AG08396 (cell line): ENCODE results near the gene RYR3.

Experiments
- DNase-seq: peaks from one replicate; pipeline ENCODE4 v3.0.0; 2012; ENCODE audit warnings: low spot score, mixed read lengths

The RYR3 gene

DNA sequence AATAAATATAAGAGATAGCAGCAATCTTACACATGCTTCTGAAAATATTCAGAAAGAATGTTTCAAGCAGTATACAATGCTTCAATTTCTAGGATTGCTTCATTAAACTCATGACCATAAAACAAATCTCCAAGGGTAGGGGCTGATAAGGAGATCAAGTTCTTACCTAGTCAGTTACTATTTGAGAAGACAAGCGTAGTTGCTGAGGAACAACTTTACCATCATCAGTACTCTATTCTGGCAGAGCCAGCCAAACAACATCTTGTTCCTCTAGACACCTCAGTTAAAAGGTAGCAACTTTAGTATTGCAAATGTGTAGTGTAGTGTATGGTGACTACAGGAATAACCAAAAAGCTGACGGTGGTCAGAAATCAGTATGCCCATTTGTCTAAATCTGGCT is 572.2 kb downstream of the RYR3 start:
- no peak for DNase-seq

DNA sequence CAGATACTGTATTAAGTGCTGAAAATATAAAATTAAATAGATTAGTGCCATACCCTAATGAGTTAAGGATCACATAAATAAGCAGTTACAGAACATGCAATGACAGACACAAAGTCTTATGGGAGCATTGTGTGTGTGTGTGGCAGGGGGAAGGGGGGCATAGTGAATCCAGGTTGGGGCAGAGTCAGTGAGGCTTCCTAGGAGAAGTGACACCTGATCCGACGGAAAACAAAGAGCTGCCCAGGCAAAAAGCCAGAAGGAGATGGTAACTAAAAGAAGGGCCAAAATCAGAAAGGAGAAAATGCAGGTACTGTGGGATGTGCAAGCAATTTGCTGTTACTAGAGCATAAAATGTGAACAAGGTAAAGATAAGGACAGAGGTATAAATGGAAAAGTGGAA is 577.4 kb downstream of the RYR3 start:
- no peak for DNase-seq

DNA sequence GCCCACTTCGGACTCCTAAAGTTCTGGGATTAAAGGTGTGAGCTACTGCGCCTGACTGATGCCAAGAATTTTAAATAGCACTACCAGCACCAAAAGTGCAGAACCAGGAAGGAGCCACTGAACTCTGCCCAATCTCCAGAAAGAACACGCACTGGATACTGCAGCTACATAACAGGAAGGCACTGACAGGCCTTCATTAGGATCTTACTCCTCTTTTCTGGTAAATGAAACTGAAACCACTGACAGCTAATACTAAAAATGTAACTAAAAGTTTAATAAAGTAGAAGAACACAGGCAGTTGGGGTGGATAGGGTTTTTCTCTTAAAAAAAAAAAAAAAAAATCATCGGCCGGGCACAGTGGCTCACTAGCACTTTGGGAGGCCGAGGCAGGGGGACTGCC is 583.4 kb downstream of the RYR3 start:
- no peak for DNase-seq

DNA sequence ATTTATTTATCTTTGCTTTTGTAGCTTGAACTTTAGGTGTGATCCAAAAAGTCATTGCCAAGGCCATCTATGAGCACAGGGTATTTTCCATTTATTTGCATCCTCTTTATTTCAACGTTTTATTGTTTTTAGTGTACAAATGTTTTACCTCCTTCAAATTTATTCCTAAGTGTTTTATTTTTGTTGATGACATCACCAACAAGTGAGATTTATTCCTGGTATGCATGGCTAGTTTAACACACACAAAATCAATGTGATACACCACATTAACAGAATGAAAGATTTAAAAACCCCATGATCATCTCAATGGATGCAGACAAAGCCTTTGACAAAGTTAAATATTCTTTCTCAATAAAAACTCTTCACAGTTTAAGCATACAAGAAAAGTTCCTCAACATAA is 591.3 kb downstream of the RYR3 start:
- no peak for DNase-seq

DNA sequence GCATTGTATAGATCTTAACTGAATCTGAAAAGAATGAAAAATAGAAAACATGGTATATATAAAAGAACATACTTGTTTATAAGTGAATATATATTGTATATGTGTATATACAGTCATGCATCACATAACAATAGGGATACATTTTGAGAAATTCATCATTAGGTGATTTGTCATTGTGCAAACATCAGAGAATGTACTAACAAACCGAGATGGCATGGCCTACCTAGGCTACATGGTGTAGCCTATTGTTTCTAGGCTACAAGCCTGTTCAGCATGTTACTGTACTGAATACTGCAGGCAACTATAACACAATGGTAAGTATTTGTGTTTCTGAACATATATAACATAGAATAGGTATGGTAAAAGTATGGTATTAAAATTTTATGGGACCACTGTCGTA is 592.9 kb downstream of the RYR3 start:
- DNase-seq = no peak

DNA sequence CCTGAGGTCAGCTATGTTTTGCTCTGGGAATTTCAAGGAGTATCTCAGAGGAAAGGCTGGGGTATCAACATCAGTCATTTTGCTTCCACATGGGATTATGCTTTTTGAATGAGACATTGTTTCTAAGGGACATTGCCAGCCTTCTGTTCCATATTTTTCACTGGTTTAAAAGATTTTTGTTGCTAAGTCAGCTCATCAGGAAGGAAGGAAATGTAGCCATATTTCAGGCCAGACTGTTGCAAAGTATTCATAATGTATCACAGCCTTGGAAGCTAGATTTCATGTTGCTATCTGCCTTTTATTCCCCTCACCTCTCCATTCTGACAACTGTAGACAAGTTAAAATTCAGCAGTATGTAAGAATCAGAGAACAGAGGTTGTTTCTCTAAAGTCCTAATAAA is 596.6 kb downstream of the RYR3 start:
- no peak for DNase-seq

DNA sequence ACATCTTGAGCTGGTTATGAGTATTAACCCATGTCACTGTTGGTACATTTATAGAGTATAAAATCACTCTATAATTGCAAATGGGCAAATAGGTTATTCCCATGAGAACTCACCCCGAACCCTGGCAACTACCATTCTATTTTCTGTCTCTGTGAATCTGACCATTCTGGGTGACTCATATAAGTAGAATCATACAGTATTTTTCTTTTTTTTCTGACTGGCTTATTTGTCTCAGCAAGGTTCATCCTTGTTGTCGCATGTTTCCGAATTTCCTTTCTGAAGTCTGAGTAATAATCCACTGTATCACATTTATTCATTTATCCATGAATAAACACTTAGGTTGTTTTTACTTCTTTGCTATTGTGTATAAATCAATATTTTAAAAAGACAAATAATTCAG is 597.6 kb downstream of the RYR3 start:
- no peak for DNase-seq

DNA sequence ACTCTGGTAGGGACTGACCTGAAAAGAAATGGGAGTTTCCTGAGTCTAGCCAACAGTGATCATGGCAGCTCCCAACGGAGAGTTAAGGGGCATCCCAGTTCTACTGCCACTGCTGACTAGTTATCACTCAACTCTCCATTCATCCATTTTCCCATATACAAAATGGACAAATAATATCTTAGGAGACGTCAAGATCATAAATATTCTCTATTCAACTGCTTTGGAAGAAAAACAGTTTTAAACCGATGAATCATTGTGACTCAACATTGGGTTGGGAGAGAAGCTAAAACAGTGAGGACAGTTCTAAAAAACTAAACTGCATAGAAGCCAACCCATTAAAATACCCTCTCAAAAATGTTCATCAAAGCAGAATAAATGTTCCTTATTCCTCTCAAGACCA is 600.0 kb downstream of the RYR3 start:
- peak; percentile 30 for DNase-seq

DNA sequence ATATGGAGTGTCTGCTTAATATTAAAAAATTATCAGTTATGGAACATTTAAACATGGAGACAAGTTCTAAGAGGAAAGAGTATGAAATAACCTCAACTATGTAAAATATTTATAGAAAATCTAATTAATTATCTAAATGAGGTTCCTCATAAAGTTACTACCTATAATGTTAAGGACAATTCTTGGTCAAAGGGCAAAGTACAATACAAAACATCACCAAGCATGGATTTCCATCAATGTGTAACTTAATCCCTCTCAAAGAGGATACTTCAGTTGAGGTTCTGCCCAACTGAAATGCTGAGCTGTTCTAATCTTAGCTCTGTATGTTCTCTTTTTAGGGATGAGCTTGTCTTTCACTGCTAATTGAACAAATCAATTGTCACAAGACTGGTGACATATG is 601.6 kb downstream of the RYR3 start:
- no peak for DNase-seq

DNA sequence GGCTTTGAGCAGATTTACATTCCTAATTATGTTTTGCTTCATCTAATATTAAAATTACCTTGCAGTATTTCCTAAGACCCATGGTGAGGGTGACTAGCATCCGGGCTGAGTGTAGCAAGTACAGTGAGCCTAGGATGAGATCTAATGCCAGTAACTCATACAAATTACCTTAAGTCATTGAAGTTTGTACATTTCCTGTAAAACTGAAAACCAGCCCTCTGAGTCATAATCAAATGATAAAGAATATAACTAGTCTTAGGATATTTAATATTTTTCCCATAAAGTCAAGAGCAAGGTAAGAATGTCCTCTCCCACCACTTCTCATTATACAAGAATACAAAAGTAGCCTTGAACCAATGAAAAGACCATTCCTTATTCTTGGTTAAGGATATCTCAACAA is 602.7 kb downstream of the RYR3 start:
- no peak for DNase-seq
